H1 (cell line): Measurements from ENCODE around the gene RAB8B. TPM values are rescaled to one million over a fixed set of nuclear protein-coding genes. Genes with fewer than 3 reads are reported as not detected.

Source experiments
- CTCF ChIA-PET: fragments of 300-600 bp; sonication (Branson Sonifier 250); formaldehyde crosslinking; loops from one replicate; lab custom pipeline; 2021; ENCODE audit not compliant: partially characterized antibody; lab: Charles Lee
- POLR2A ChIA-PET: fragments of 300-600 bp; sonication (Branson Sonifier 250); formaldehyde crosslinking; loops from one replicate; lab custom pipeline; 2021; ENCODE audit warnings: inconsistent platforms; ENCODE audit not compliant: partially characterized antibody; lab: Charles Lee
- DNase-seq, 2 experiments: peaks; one replicate each; pipeline versions ENCODE4 v3.0.0 to v3.0.0-alpha.2; 2010 to 2022; ENCODE audit warnings: low spot score in 2 of 2, low read depth in 1 of 2, mixed read lengths in 1 of 2
- FAIRE-seq: peaks from 2 replicates; lab custom pipeline; 2011; peaks lifted over from hg19 to GRCh38; lab: Jason Lieb, UNC
- H2AFZ ChIP-seq: 2 replicates; pipeline ENCODE4 v1.8.1; 2012; ENCODE audit warnings: low read length, inconsistent platforms
- H2AK5ac ChIP-seq: 2 replicates; pipeline ENCODE4 v1.6.1; 2013; ENCODE audit warnings: low read depth, low read length
- H2BK120ac ChIP-seq: replicated peaks from 2 replicates; pipeline ENCODE3; 2013; ENCODE audit warnings: low read depth, low read length, inconsistent platforms
- H2BK12ac ChIP-seq: 2 replicates; pipeline ENCODE4 v1.6.1; 2013; ENCODE audit warnings: low read depth, low read length
- H2BK15ac ChIP-seq: 2 replicates; pipeline ENCODE4 v1.6.1; 2013; ENCODE audit warnings: low read length
- H2BK20ac ChIP-seq: 2 replicates; pipeline ENCODE4 v1.6.1; 2013; ENCODE audit warnings: low read length
- H2BK5ac ChIP-seq: 2 replicates; pipeline ENCODE4 v1.6.1; 2013; ENCODE audit warnings: low read depth, low read length
- H3K14ac ChIP-seq: 2 replicates; pipeline ENCODE4 v1.6.1; 2013; ENCODE audit warnings: inconsistent platforms; ENCODE audit not compliant: insufficient read length
- H3K18ac ChIP-seq: 2 replicates; pipeline ENCODE4 v1.6.1; 2013; ENCODE audit warnings: low read length; ENCODE audit errors: extremely low read depth
- H3K23ac ChIP-seq: 2 replicates; pipeline ENCODE4 v1.6.1; 2013; ENCODE audit warnings: inconsistent platforms; ENCODE audit not compliant: insufficient read length
- H3K23me2 ChIP-seq: 2 replicates; pipeline ENCODE4 v1.6.1; 2013; ENCODE audit warnings: low read depth, low read length
- H3K27ac ChIP-seq: 2 replicates; pipeline ENCODE4 v1.6.1; 2011; ENCODE audit warnings: low read depth, low read length, inconsistent platforms
- H3K27me3 ChIP-seq, 4 experiments: replicated peaks in 1 of 4; 1 replicate in 1 of 4; 2 replicates in 3 of 4; pipeline versions ENCODE4 v1.6.1 to v1.8.1; 2011 to 2013; ENCODE audit warnings: low read length in 3 of 4, mild to moderate bottlenecking in 3 of 4, inconsistent platforms in 2 of 4, mixed read lengths in 2 of 4, moderate library complexity in 1 of 4; ENCODE audit not compliant: control insufficient read depth in 3 of 4, insufficient read depth in 3 of 4; ENCODE audit errors: extremely low read depth in 1 of 4
- H3K36me3 ChIP-seq, 4 experiments: 2 replicates each; pipeline versions ENCODE4 v1.6.1 to v1.8.1; 2011 to 2013; ENCODE audit warnings: mild to moderate bottlenecking in 4 of 4, low read length in 3 of 4, moderate library complexity in 2 of 4, control low read depth in 1 of 4, inconsistent platforms in 1 of 4; ENCODE audit not compliant: insufficient read depth in 4 of 4, control insufficient read depth in 2 of 4
- H3K4ac ChIP-seq: replicated peaks from 2 replicates; pipeline ENCODE3; 2013; ENCODE audit warnings: low read length, low read depth, mixed read lengths, inconsistent platforms; ENCODE audit not compliant: insufficient read length
- H3K4me1 ChIP-seq, 4 experiments: replicated peaks in 1 of 4; 1 replicate in 1 of 4; 2 replicates in 3 of 4; pipeline versions ENCODE4 v1.6.1 to v1.8.1; 2011 to 2013; ENCODE audit warnings: low read length in 3 of 4, inconsistent platforms in 2 of 4, mixed read lengths in 1 of 4; ENCODE audit not compliant: insufficient read depth in 4 of 4, control insufficient read depth in 3 of 4
- H3K4me2 ChIP-seq, 2 experiments: 2 replicates each; pipeline versions ENCODE4 v1.6.1 to v1.8.1; 2011 to 2013; ENCODE audit warnings: low read depth in 2 of 2, low read length in 2 of 2, control low read depth in 1 of 2, inconsistent platforms in 1 of 2, mild to moderate bottlenecking in 1 of 2; ENCODE audit not compliant: insufficient read depth in 1 of 2
- H3K4me3 ChIP-seq, 4 experiments: fragments of 200-600, 300-600 bp in 1 of 4; sonication (generic), shearing (Covaris generic), sonication (Bioruptor Twin) in 1 of 4; 2 replicates each; pipeline versions ENCODE4 v1.5.1 to v1.8.1; 2011 to 2016; ENCODE audit warnings: low read length in 4 of 4, low read depth in 3 of 4, control low read depth in 2 of 4, inconsistent platforms in 2 of 4, mild to moderate bottlenecking in 2 of 4, mixed read lengths in 1 of 4, moderate library complexity in 1 of 4; ENCODE audit not compliant: insufficient read depth in 2 of 4; ENCODE audit errors: extremely low read depth in 1 of 4
- H3K56ac ChIP-seq: replicated peaks from 2 replicates; pipeline ENCODE3; 2013; ENCODE audit warnings: low read depth, mild to moderate bottlenecking, mixed read lengths, low read length, inconsistent platforms; ENCODE audit not compliant: insufficient read length
- H3K79me1 ChIP-seq: 2 replicates; pipeline ENCODE4 v1.6.1; 2013; ENCODE audit warnings: low read depth, low read length, control low read depth
- H3K79me2 ChIP-seq, 2 experiments: 2 replicates each; pipeline versions ENCODE4 v1.6.1 to v1.8.1; 2012 to 2013; ENCODE audit warnings: low read length in 2 of 2, mild to moderate bottlenecking in 2 of 2, inconsistent platforms in 1 of 2; ENCODE audit not compliant: insufficient read depth in 2 of 2, control insufficient read depth in 1 of 2
- H3K9ac ChIP-seq, 4 experiments: replicated peaks in 1 of 4; 1 replicate in 1 of 4; 2 replicates in 3 of 4; pipeline versions ENCODE4 v1.6.1 to v1.8.1; 2011 to 2013; ENCODE audit warnings: low read depth in 3 of 4, low read length in 3 of 4, control low read depth in 2 of 4, mild to moderate bottlenecking in 2 of 4, moderate library complexity in 2 of 4, inconsistent platforms in 1 of 4; ENCODE audit errors: extremely low read depth in 1 of 4
- H3K9me3 ChIP-seq, 2 experiments: 2 replicates each; pipeline versions ENCODE4 v1.6.1 to v1.8.1; 2012 to 2013; ENCODE audit warnings: mild to moderate bottlenecking in 2 of 2, moderate library complexity in 2 of 2, control low read depth in 1 of 2, inconsistent platforms in 1 of 2, low read depth in 1 of 2, low read length in 1 of 2, mixed read lengths in 1 of 2; ENCODE audit not compliant: insufficient read depth in 2 of 2
- H4K20me1 ChIP-seq, 2 experiments: replicated peaks in 1 of 2; 2 replicates each; pipeline versions ENCODE3 to v1.8.1; 2011 to 2013; ENCODE audit warnings: inconsistent platforms in 2 of 2, low read length in 2 of 2, mild to moderate bottlenecking in 1 of 2; ENCODE audit not compliant: insufficient read depth in 2 of 2, control insufficient read depth in 1 of 2
- H4K5ac ChIP-seq: 2 replicates; pipeline ENCODE4 v1.6.1; 2013; ENCODE audit warnings: low read length, low read depth, mixed read lengths, inconsistent platforms; ENCODE audit not compliant: insufficient read length
- H4K8ac ChIP-seq: 2 replicates; pipeline ENCODE4 v1.8.0; 2013; ENCODE audit warnings: mild to moderate bottlenecking, moderate library complexity, low read length, inconsistent platforms; ENCODE audit not compliant: insufficient read depth; ENCODE audit errors: extremely low read depth
- H4K91ac ChIP-seq: replicated peaks from 2 replicates; pipeline ENCODE3; 2013; ENCODE audit warnings: low read length, mixed read lengths, inconsistent platforms; ENCODE audit not compliant: insufficient read length
- ASH2L ChIP-seq: fragments of 200-600, 300-600 bp; sonication (generic); IDR thresholded peaks from one replicate; pipeline ENCODE4 v1.7.1; 2017; ENCODE audit warnings: low read length
- CREB1 ChIP-seq: IDR thresholded peaks from 2 replicates; pipeline ENCODE4 v1.6.1; 2012; ENCODE audit warnings: inconsistent platforms
- GABPA ChIP-seq: IDR thresholded peaks from 2 replicates; pipeline ENCODE4 v1.6.1; 2011; ENCODE audit warnings: mild to moderate bottlenecking, low read length, moderate library complexity, borderline replicate concordance; ENCODE audit not compliant: insufficient read depth
- KDM1A ChIP-seq: fragments of 200-600, 300-600 bp; sonication (generic); IDR thresholded peaks from 2 replicates; pipeline ENCODE4 v1.7.1; 2016; ENCODE audit warnings: mild to moderate bottlenecking, low read length, borderline replicate concordance
- RAD21 ChIP-seq, 2 experiments: IDR thresholded peaks in 1 of 2; conservative IDR thresholded peaks in 1 of 2; 2 replicates each; pipeline ENCODE4 v1.6.1; 2011; ENCODE audit warnings: low read depth in 2 of 2, low read length in 2 of 2, improper control_type of control experiment in 1 of 2, inconsistent platforms in 1 of 2, mild to moderate bottlenecking in 1 of 2, moderate library complexity in 1 of 2
- SIN3A ChIP-seq, 2 experiments: IDR thresholded peaks in 1 of 2; conservative IDR thresholded peaks in 1 of 2; 2 replicates each; pipeline ENCODE4 v1.6.1; 2011 to 2012; ENCODE audit warnings: low read length in 2 of 2, improper control_type of control experiment in 1 of 2, low read depth in 1 of 2, mild to moderate bottlenecking in 1 of 2
- TAF1 ChIP-seq: IDR thresholded peaks from 2 replicates; pipeline ENCODE4 v1.6.1; 2011; ENCODE audit warnings: mild to moderate bottlenecking, low read depth, low read length
- YY1 ChIP-seq: IDR thresholded peaks from 2 replicates; pipeline ENCODE4 v1.6.1; 2011; ENCODE audit warnings: low read depth, mild to moderate bottlenecking, low read length
- WGBS, 2 experiments: shearing (Covaris generic) in 1 of 2; methylation state at CpG; one replicate each; pipeline versions ENCODE4 v1.1.6 to v1.1.7; 2013 to 2015; ENCODE audit warnings: low lambda C conversion rate in 2 of 2, mixed read lengths in 2 of 2, inconsistent platforms in 1 of 2, low coverage in 1 of 2, missing lambda C conversion rate in 1 of 2; ENCODE audit not compliant: insufficient replicate concordance in 2 of 2, insufficient coverage in 1 of 2, insufficient read length in 1 of 2; ENCODE audit errors: extremely low coverage in 1 of 2, missing lambda C conversion rate in 1 of 2; 5-methylcytosine and 5-hydroxymethylcytosine counted together
- polyA plus RNA-seq, 7 experiments: library from polyadenylated mRNA; depleted of rRNA in 3 of 7; stranded (reverse) in 5 of 7; unstranded in 2 of 7; fragments of >200 nt in 5 of 7; fragments of 200-250 nt in 2 of 7; gene quantifications; 1 replicate in 5 of 7; 2 replicates in 1 of 7; 4 replicates in 1 of 7; pipeline versions ENCODE4 v1.2.1 to v1.2.3, GENCODE V29; 2011 to 2013; ENCODE audit warnings: missing spikeins in 2 of 7, mixed read lengths in 2 of 7
- total RNA-seq: library from RNA; stranded (reverse); fragmentation: NEBNext Ultra II Directional; extraction: Animal tissue kit (Norgen Biotek cat#: 25700); gene quantifications from 2 replicates; pipeline ENCODE4 v1.2.1, GENCODE V29; 2021

The RAB8B gene
- total and polyA plus RNA-seq, 2 of the 8 experiments (the other 6 are each of a cell fraction or from before 2014, with no cell fraction given), result 9.5 to 47.8 TPM

GRCh38 chr15:63277893-63278456, 88.6 kb downstream of the RAB8B start:
- peak overlapping the region; percentile 93; the same call in 1 of the 2 replicates for H3K18ac ChIP-seq
- POLR2A ChIA-PET, result interaction anchor here (0.6 to 3.3 kb wide), 12 partner anchors 17 to 734 kb away, joined by 3 to 8 read pairs (median 4); partner anchors contain the start of gene RPS27L
- no peak overlapping the region for H2BK120ac ChIP-seq
- H3K4me3 ChIP-seq, result peak overlapping the region; percentile 54 to 79 (median 69)
- no peak overlapping the region; the same call in 1 of the 2 replicates for H2AFZ ChIP-seq
- H3K23ac ChIP-seq, result no peak overlapping the region
- H3K27ac ChIP-seq, result no peak overlapping the region
- TF ChIP-seq YY1 (0 out of 2 replicates have a peak, but pooled peaks have one; percentile 1), GABPA (no peak), SIN3A (conservative IDR thresholded peaks at IDR 0.05 in 1 of 2, IDR thresholded peaks at IDR 0.05 in 1 of 2; ENCODE audit: low read depth in 1 of 2, low read length in 2 of 2) (0 out of 4 replicates have a peak, but pooled peaks of 1 of the 2 experiments have one; percentile 8), TAF1 (0 out of 2 replicates have a peak, but pooled peaks have one; percentile 35), KDM1A (no peak), CREB1 (no peak), ASH2L (peak; percentile 35), RAD21 (IDR thresholded peaks at IDR 0.05 in 1 of 2, conservative IDR thresholded peaks at IDR 0.05 in 1 of 2; ENCODE audit: low read depth in 2 of 2, low read length in 2 of 2) (peak; percentile 6 to 12; a peak in 2 of 4 replicates)
- TF ChIP-seq, all 59 proteins: peak for 5
- no peaks in the 10 kb centered on the region for H3K79me1 ChIP-seq
- peak overlapping the region; percentile 70 for H3K4ac ChIP-seq
- H2BK20ac ChIP-seq, result no peak overlapping the region
- peak overlapping the region; percentile 94 for H3K56ac ChIP-seq
- H4K91ac ChIP-seq, result no peak overlapping the region
- peaks cover 0 to 2% of the 10 kb centered on the region in 2 experiments; a peak in 2 of 4 replicates for H3K9me3 ChIP-seq
- H3K27me3 ChIP-seq, result no peaks in the 10 kb centered on the region; a peak in 1 of 7 replicates
- H3K4me1 ChIP-seq, result peaks cover 0 to 2% (median 0%) of the 10 kb centered on the region in 4 experiments; a peak in 2 of 7 replicates
- 3% methylated on average over 17 of the region's 17 CpGs; no CpG with 5 or more reads in 1 of the 2 experiments for WGBS, 2 experiments
- H3K14ac ChIP-seq, result no peak overlapping the region
- FAIRE-seq (no peak), DNase-seq (peak in 1 of 2 experiments; percentile 58)
- no peak overlapping the region for H4K5ac ChIP-seq
- H2AK5ac ChIP-seq, result no peak overlapping the region
- peaks cover 0 to 6% (median 0%) of the 10 kb centered on the region in 4 experiments; a peak in 2 of 8 replicates for H3K36me3 ChIP-seq
- no peak overlapping the region for H4K8ac ChIP-seq
- H3K79me2 ChIP-seq, result no peaks in the 10 kb centered on the region
- H3K4me2 ChIP-seq, result peak overlapping the region; percentile 66 to 87
- 0 out of 2 replicates have a peak overlapping the region, but pooled peaks have one; percentile 2 for H2BK12ac ChIP-seq
- H2BK15ac ChIP-seq, result no peak overlapping the region
- CTCF ChIA-PET, result interaction anchor here (0.6 to 1.9 kb wide), 9 partner anchors 10 to 337 kb away, joined by 3 to 4 read pairs (median 3); no protein-coding TSS in a partner anchor
- peaks cover 4% of the 10 kb centered on the region; the same call in 1 of the 2 replicates for H3K23me2 ChIP-seq
- no peak overlapping the region; a peak in 2 of 7 replicates for H3K9ac ChIP-seq
- no peaks in the 10 kb centered on the region for H4K20me1 ChIP-seq
- no peak overlapping the region for H2BK5ac ChIP-seq
